K562 (cell line): ENCODE data around the gene PARD6B. TPM values are rescaled to one million over a fixed set of nuclear protein-coding genes. Genes with fewer than 3 reads are reported as not detected.

ENCODE experiments used
- CBX2 ChIP-seq: fragments of 200-600 bp; sonication (generic); IDR thresholded peaks from one replicate; pipeline ENCODE4 v1.6.1; 2012; ENCODE audit warnings: mild to moderate bottlenecking, low read length, inconsistent platforms; ENCODE audit not compliant: insufficient read depth, poor library complexity, severe bottlenecking
- CXXC5 ChIP-seq: fragments of 250-450 bp; sonication (Bioruptor Pico); IDR thresholded peaks from 2 replicates; pipeline ENCODE4 v1.8.0; 2022; ENCODE audit warnings: inconsistent platforms, mild to moderate bottlenecking, moderate library complexity
- ELF1 ChIP-seq: fragments of 200-800 bp; sonication (Bioruptor generic); IDR thresholded peaks from 2 replicates; pipeline ENCODE4 v1.6.1; 2016; ENCODE audit warnings: missing genetic modification characterization, missing compliant biosample characterization
- EP300 ChIP-seq: IDR thresholded peaks from 2 replicates; pipeline ENCODE4 v1.6.1; 2012; ENCODE audit warnings: low read length, improper control_type of control experiment
- FOSL1 ChIP-seq: fragments of 200-800 bp; sonication (Bioruptor generic); conservative IDR thresholded peaks from 2 replicates; pipeline ENCODE4 v1.6.1; 2016; ENCODE audit warnings: missing genetic modification characterization, missing compliant biosample characterization
- MYC ChIP-seq, 2 experiments: fragments of 250-450 bp in 1 of 2; sonication (Bioruptor Pico) in 1 of 2; IDR thresholded peaks; 2 replicates each; pipeline versions ENCODE4 v1.5.1 to v1.6.1; 2012 to 2021; ENCODE audit warnings: low read depth in 2 of 2, borderline replicate concordance in 1 of 2, improper control_type of control experiment in 1 of 2, low read length in 1 of 2, mild to moderate bottlenecking in 1 of 2, moderate library complexity in 1 of 2
- NFIC ChIP-seq: fragments of 450-650 bp; IDR thresholded peaks from 2 replicates; pipeline ENCODE4 v1.6.1; 2017; ENCODE audit warnings: mild to moderate bottlenecking, inconsistent platforms
- NONO ChIP-seq, 2 experiments: fragments of 200-400 bp in 1 of 2; fragments of 450-650 bp in 1 of 2; formaldehyde crosslinking in 1 of 2; IDR thresholded peaks; 2 replicates each; pipeline ENCODE4 v1.6.1; 2017; ENCODE audit warnings: low read depth in 2 of 2, mild to moderate bottlenecking in 2 of 2, moderate library complexity in 2 of 2, low read length in 1 of 2
- POLR2AphosphoS5 ChIP-seq: IDR thresholded peaks from 2 replicates; pipeline ENCODE4 v1.6.1; 2011; ENCODE audit warnings: mild to moderate bottlenecking, low read depth, low read length, moderate library complexity; ENCODE audit not compliant: control insufficient read depth, insufficient read depth
- RAD51 ChIP-seq: fragments of 450-650 bp; IDR thresholded peaks from 2 replicates; pipeline ENCODE4 v1.7.1; 2016; ENCODE audit warnings: low read depth, mild to moderate bottlenecking, borderline replicate concordance
- RBBP5 ChIP-seq: fragments of 200-600 bp; sonication (generic); IDR thresholded peaks from 2 replicates; pipeline ENCODE4 v1.6.1; 2012; ENCODE audit warnings: borderline replicate concordance, mild to moderate bottlenecking, low read length, control low read depth, inconsistent platforms; ENCODE audit not compliant: insufficient read depth, poor library complexity, severe bottlenecking
- SMAD2 ChIP-seq: fragments of 150-350 bp; IDR thresholded peaks from 2 replicates; pipeline ENCODE4 v1.6.1; 2014; ENCODE audit warnings: low read depth, mild to moderate bottlenecking, low read length
- SMARCE1 ChIP-seq: fragments of 450-650 bp; IDR thresholded peaks from 2 replicates; pipeline ENCODE4 v1.7.1; 2016; ENCODE audit warnings: mild to moderate bottlenecking
- TAF9B ChIP-seq: fragments of 450-650 bp; IDR thresholded peaks from 2 replicates; pipeline ENCODE4 v1.6.1; 2018; ENCODE audit warnings: mild to moderate bottlenecking; ENCODE audit not compliant: partially characterized antibody
- ZBTB1 ChIP-seq: sonication (generic); formaldehyde crosslinking; IDR thresholded peaks from 2 replicates; pipeline ENCODE4 v1.8.1; 2023; ENCODE audit warnings: missing genetic modification reagents, low read depth, mild to moderate bottlenecking, borderline replicate concordance
- ZBTB7A ChIP-seq: IDR thresholded peaks from 2 replicates; pipeline ENCODE4 v1.6.1; 2011; ENCODE audit warnings: low read depth, mild to moderate bottlenecking, low read length, moderate library complexity, borderline replicate concordance; ENCODE audit not compliant: control insufficient read depth
- ZEB2 ChIP-seq: fragments of 450-650 bp; IDR thresholded peaks from 2 replicates; pipeline ENCODE4 v1.6.1; 2016
- ZNF121 ChIP-seq: sonication (generic); formaldehyde crosslinking; conservative IDR thresholded peaks from 2 replicates; pipeline ENCODE4 v1.8.0; 2022; ENCODE audit warnings: missing genetic modification reagents
- ZNF347 ChIP-seq: fragments of 450-650 bp; formaldehyde crosslinking; IDR thresholded peaks from 2 replicates; pipeline ENCODE4 v1.4.0; 2020; ENCODE audit warnings: low read depth, mild to moderate bottlenecking, moderate library complexity
- ZNF512 ChIP-seq: IDR thresholded peaks from 2 replicates; pipeline ENCODE4 v1.6.1; 2016; ENCODE audit warnings: missing genetic modification characterization, missing compliant biosample characterization
- polyA plus RNA-seq, 8 experiments: library from polyadenylated mRNA; depleted of rRNA in 4 of 8; stranded (reverse) in 5 of 8; unstranded in 3 of 8; fragments of >200 nt; fragmentation: Nextera tagmentation in 2 of 8; fragmentation: Illumina TruSeq in 1 of 8; extraction: Ambion mirVana in 2 of 8; extraction: Trizol in 1 of 8; gene quantifications; 2 replicates each; pipeline versions ENCODE4 v1.2.1 to v1.2.3, GENCODE V29; 2011 to 2014; ENCODE audit warnings: inconsistent platforms in 1 of 8, missing spikeins in 1 of 8
- total RNA-seq, 7 experiments: library from RNA; depleted of rRNA in 6 of 7; stranded (reverse); fragments of >200 nt in 6 of 7; fragmentation: Illumina TruSeq in 2 of 7; extraction: Trizol in 2 of 7; gene quantifications; 2 replicates each; pipeline versions ENCODE4 v1.2.1 to v1.2.3, GENCODE V29; 2011 to 2021; ENCODE audit warnings: low replicate concordance in 1 of 7
- TF ChIP-seq, protein P1 (sequence below): fragments of 150-350 bp; conservative IDR thresholded peaks from 2 replicates; pipeline ENCODE4 v1.6.1; 2014; ENCODE audit warnings: low read length
- TF ChIP-seq, protein P2 (sequence below): fragments of 450-650 bp; IDR thresholded peaks from 2 replicates; pipeline ENCODE4 v1.7.1; 2018; ENCODE audit warnings: mild to moderate bottlenecking, low read depth; ENCODE audit not compliant: partially characterized antibody

PARD6B gene
- total and polyA plus RNA-seq, 9 of the 15 experiments (the other 6 are each of a cell fraction or from before 2014, with no cell fraction given) = 1.7 to 12.3 (median 5.5) TPM

GRCh38 chr20:50737352-50737751 is 6.0 kb downstream of the PARD6B start (continued):
- TF ChIP-seq, protein P1, sequence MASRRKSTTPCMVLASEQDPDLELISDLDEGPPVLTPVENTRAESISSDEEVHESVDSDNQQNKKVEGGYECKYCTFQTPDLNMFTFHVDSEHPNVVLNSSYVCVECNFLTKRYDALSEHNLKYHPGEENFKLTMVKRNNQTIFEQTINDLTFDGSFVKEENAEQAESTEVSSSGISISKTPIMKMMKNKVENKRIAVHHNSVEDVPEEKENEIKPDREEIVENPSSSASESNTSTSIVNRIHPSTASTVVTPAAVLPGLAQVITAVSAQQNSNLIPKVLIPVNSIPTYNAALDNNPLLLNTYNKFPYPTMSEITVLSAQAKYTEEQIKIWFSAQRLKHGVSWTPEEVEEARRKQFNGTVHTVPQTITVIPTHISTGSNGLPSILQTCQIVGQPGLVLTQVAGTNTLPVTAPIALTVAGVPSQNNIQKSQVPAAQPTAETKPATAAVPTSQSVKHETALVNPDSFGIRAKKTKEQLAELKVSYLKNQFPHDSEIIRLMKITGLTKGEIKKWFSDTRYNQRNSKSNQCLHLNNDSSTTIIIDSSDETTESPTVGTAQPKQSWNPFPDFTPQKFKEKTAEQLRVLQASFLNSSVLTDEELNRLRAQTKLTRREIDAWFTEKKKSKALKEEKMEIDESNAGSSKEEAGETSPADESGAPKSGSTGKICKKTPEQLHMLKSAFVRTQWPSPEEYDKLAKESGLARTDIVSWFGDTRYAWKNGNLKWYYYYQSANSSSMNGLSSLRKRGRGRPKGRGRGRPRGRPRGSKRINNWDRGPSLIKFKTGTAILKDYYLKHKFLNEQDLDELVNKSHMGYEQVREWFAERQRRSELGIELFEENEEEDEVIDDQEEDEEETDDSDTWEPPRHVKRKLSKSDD = no peak
- TF ChIP-seq ZNF347 (CRISPR knock-in tag) (no peak), ZBTB1 (CRISPR knock-in tag) (no peak), ZNF512 (tag) (no peak), SMARCE1 (0 out of 2 replicates have a peak, but pooled peaks have one; percentile 31), CBX2 (no peak), RAD51 (no peak), POLR2AphosphoS5 (no peak), ZBTB7A (no peak), ZEB2 (peak; percentile 60; the same call in 1 of the 2 replicates), EP300 (no peak; the same call in 1 of the 2 replicates), CXXC5 (CRISPR knock-in tag) (no peak), ZNF121 (CRISPR knock-in tag) (no peak), NFIC (no peak), MYC (IDR thresholded peaks at IDR 0.05; ENCODE audit: low read depth, low read length) (no peak), MYC (CRISPR knock-in tag; IDR thresholded peaks at IDR 0.05; ENCODE audit: borderline replicate concordance, low read depth) (no peak), SMAD2 (no peak), TAF9B (no peak), RBBP5 (no peak), ELF1 (no peak), NONO (IDR thresholded peaks at IDR 0.05; ENCODE audit: low read depth in 2 of 2, low read length in 1 of 2) (no peak), FOSL1 (no peak)
- TF ChIP-seq, protein P2, sequence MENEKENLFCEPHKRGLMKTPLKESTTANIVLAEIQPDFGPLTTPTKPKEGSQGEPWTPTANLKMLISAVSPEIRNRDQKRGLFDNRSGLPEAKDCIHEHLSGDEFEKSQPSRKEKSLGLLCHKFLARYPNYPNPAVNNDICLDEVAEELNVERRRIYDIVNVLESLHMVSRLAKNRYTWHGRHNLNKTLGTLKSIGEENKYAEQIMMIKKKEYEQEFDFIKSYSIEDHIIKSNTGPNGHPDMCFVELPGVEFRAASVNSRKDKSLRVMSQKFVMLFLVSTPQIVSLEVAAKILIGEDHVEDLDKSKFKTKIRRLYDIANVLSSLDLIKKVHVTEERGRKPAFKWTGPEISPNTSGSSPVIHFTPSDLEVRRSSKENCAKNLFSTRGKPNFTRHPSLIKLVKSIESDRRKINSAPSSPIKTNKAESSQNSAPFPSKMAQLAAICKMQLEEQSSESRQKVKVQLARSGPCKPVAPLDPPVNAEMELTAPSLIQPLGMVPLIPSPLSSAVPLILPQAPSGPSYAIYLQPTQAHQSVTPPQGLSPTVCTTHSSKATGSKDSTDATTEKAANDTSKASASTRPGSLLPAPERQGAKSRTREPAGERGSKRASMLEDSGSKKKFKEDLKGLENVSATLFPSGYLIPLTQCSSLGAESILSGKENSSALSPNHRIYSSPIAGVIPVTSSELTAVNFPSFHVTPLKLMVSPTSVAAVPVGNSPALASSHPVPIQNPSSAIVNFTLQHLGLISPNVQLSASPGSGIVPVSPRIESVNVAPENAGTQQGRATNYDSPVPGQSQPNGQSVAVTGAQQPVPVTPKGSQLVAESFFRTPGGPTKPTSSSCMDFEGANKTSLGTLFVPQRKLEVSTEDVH = no peak
